H9 (cell line): Measurements from ENCODE around the gene ERC1. TPM values are rescaled to one million over a fixed set of nuclear protein-coding genes. Genes with fewer than 3 reads are reported as not detected.

Experiments
- DNase-seq: peaks from one replicate; pipeline ENCODE4 v3.0.0-alpha.2; 2017
- H2AFZ ChIP-seq: one replicate; pipeline ENCODE4 v1.6.1; 2013; ENCODE audit warnings: mild to moderate bottlenecking, low read length, control low read depth, moderate library complexity
- H2AK5ac ChIP-seq: 2 replicates; pipeline ENCODE4 v1.6.1; 2013; ENCODE audit warnings: low read length, control low read depth, mixed read lengths; ENCODE audit not compliant: insufficient read length
- H2BK120ac ChIP-seq: one replicate; pipeline ENCODE4 v1.6.1; 2013; ENCODE audit warnings: low read depth, mild to moderate bottlenecking, low read length, control low read depth, inconsistent platforms; ENCODE audit not compliant: poor library complexity, severe bottlenecking
- H2BK12ac ChIP-seq: 2 replicates; pipeline ENCODE4 v1.6.1; 2013; ENCODE audit warnings: low read length, control low read depth, mixed read lengths, low read depth; ENCODE audit not compliant: insufficient read length
- H2BK15ac ChIP-seq: 2 replicates; pipeline ENCODE4 v1.6.1; 2013; ENCODE audit warnings: low read depth, low read length, control low read depth
- H2BK20ac ChIP-seq: one replicate; pipeline ENCODE4 v1.6.1; 2013; ENCODE audit warnings: low read depth, mild to moderate bottlenecking, low read length, control low read depth, inconsistent platforms; ENCODE audit not compliant: poor library complexity, severe bottlenecking
- H2BK5ac ChIP-seq: 2 replicates; pipeline ENCODE4 v1.6.1; 2013; ENCODE audit warnings: low read length, control low read depth, mixed read lengths; ENCODE audit not compliant: insufficient read length
- H3K14ac ChIP-seq: 2 replicates; pipeline ENCODE4 v1.6.1; 2013; ENCODE audit warnings: low read length, control low read depth; ENCODE audit not compliant: insufficient read depth
- H3K18ac ChIP-seq: 2 replicates; pipeline ENCODE4 v1.6.1; 2013; ENCODE audit warnings: low read depth, mild to moderate bottlenecking, mixed read lengths, low read length, control low read depth; ENCODE audit not compliant: insufficient read length
- H3K23ac ChIP-seq: 2 replicates; pipeline ENCODE4 v1.6.1; 2013; ENCODE audit warnings: low read length, control low read depth, mixed read lengths, low read depth; ENCODE audit not compliant: insufficient read length
- H3K23me2 ChIP-seq: 2 replicates; pipeline ENCODE4 v1.6.1; 2013; ENCODE audit warnings: low read depth, mild to moderate bottlenecking, mixed read lengths, low read length, control low read depth; ENCODE audit not compliant: insufficient read length, poor library complexity, severe bottlenecking
- H3K27ac ChIP-seq: 2 replicates; pipeline ENCODE4 v1.5.1; 2013; ENCODE audit warnings: low read length, control low read depth, mixed read lengths, low read depth; ENCODE audit not compliant: insufficient read length
- H3K27me3 ChIP-seq: 2 replicates; pipeline ENCODE4 v1.6.1; 2013; ENCODE audit warnings: low read length, control low read depth, inconsistent platforms; ENCODE audit not compliant: insufficient read depth
- H3K4ac ChIP-seq: 2 replicates; pipeline ENCODE4 v1.6.1; 2013; ENCODE audit warnings: low read depth, mild to moderate bottlenecking, control low read depth, inconsistent platforms, low read length, moderate library complexity
- H3K4me1 ChIP-seq: 2 replicates; pipeline ENCODE4 v1.6.1; 2013; ENCODE audit warnings: low read length, control low read depth, inconsistent platforms; ENCODE audit not compliant: insufficient read depth
- H3K4me2 ChIP-seq: 2 replicates; pipeline ENCODE4 v1.6.1; 2013; ENCODE audit warnings: low read length, control low read depth, mixed read lengths; ENCODE audit not compliant: insufficient read length, insufficient read depth
- H3K56ac ChIP-seq: 2 replicates; pipeline ENCODE4 v1.6.1; 2013; ENCODE audit warnings: low read depth, mild to moderate bottlenecking, mixed read lengths, low read length, control low read depth; ENCODE audit not compliant: insufficient read length
- H3K79me1 ChIP-seq: 2 replicates; pipeline ENCODE4 v1.6.1; 2013; ENCODE audit warnings: low read depth, mild to moderate bottlenecking, moderate library complexity, low read length, control low read depth, inconsistent platforms; ENCODE audit not compliant: insufficient read depth, poor library complexity, severe bottlenecking
- H3K79me2 ChIP-seq: 2 replicates; pipeline ENCODE4 v1.6.1; 2013; ENCODE audit warnings: low read length, control low read depth, inconsistent platforms; ENCODE audit not compliant: insufficient read depth
- H3K9ac ChIP-seq: 2 replicates; pipeline ENCODE4 v1.6.1; 2013; ENCODE audit warnings: low read length, control low read depth, mixed read lengths; ENCODE audit not compliant: insufficient read length; ENCODE audit errors: extremely low read depth
- H3K9me3 ChIP-seq: one replicate; pipeline ENCODE4 v1.6.1; 2013; ENCODE audit warnings: low read depth, low read length, inconsistent platforms; ENCODE audit not compliant: control insufficient read depth
- H3T11ph ChIP-seq: one replicate; pipeline ENCODE4 v1.6.1; 2013; ENCODE audit warnings: mild to moderate bottlenecking, low read length, control low read depth, inconsistent platforms
- H4K20me1 ChIP-seq: one replicate; pipeline ENCODE4 v1.6.1; 2013; ENCODE audit not compliant: control insufficient read depth, insufficient read length, insufficient read depth
- H4K5ac ChIP-seq: 2 replicates; pipeline ENCODE4 v1.6.1; 2013; ENCODE audit warnings: low read depth, mild to moderate bottlenecking, mixed read lengths, low read length, control low read depth; ENCODE audit not compliant: insufficient read length
- H4K8ac ChIP-seq: replicated peaks from 2 replicates; pipeline ENCODE4 v1.6.1; 2013; ENCODE audit warnings: low read length, control low read depth, mixed read lengths, low read depth; ENCODE audit not compliant: insufficient read length
- H4K91ac ChIP-seq: 2 replicates; pipeline ENCODE4 v1.6.1; 2013; ENCODE audit warnings: low read depth, mild to moderate bottlenecking, moderate library complexity, mixed read lengths, low read length, control low read depth; ENCODE audit not compliant: insufficient read length
- H3K27ac Mint-ChIP-seq, 3 experiments: 2 replicates in 2 of 3; 3 replicates in 1 of 3; pipeline ENCODE4 v1.8.0; 2020 to 2021; ENCODE audit warnings: mixed read lengths in 3 of 3, mild to moderate bottlenecking in 1 of 3, moderate library complexity in 1 of 3
- H3K27me3 Mint-ChIP-seq: 2 replicates; pipeline ENCODE4 v1.8.0; 2021; ENCODE audit warnings: low read depth, mild to moderate bottlenecking, moderate library complexity, mixed read lengths
- H3K36me3 Mint-ChIP-seq, 3 experiments: 2 replicates in 2 of 3; 3 replicates in 1 of 3; pipeline ENCODE4 v1.8.0; 2020 to 2021; ENCODE audit warnings: low read depth in 3 of 3, mixed read lengths in 3 of 3; ENCODE audit not compliant: insufficient read depth in 1 of 3
- H3K4me1 Mint-ChIP-seq, 2 experiments: 2 replicates each; pipeline ENCODE4 v1.8.0; 2020; ENCODE audit warnings: mixed read lengths in 2 of 2
- H3K4me3 Mint-ChIP-seq, 2 experiments: 2 replicates in 1 of 2; 3 replicates in 1 of 2; pipeline ENCODE4 v1.8.0; 2020 to 2021; ENCODE audit warnings: mild to moderate bottlenecking in 2 of 2, mixed read lengths in 2 of 2, moderate library complexity in 1 of 2
- H3K9me3 Mint-ChIP-seq, 2 experiments: 2 replicates in 1 of 2; 3 replicates in 1 of 2; pipeline ENCODE4 v1.8.0; 2020; ENCODE audit warnings: mild to moderate bottlenecking in 2 of 2, mixed read lengths in 2 of 2, moderate library complexity in 1 of 2
- WGBS: extraction: QIAGEN DNeasy Blood & Tissue Kit; methylation state at CpG from one replicate; pipeline ENCODE4 v1.1.7; 2013; ENCODE audit warnings: missing lambda C conversion rate, low lambda C conversion rate, mixed read lengths; ENCODE audit not compliant: insufficient read length; ENCODE audit errors: extremely low coverage; 5-methylcytosine and 5-hydroxymethylcytosine counted together
- total RNA-seq: library from RNA; stranded (reverse); gene quantifications from 2 replicates; pipeline ENCODE4 v1.2.1, GENCODE V29; 2021
- TF ChIP-seq, protein P1 (sequence below): fragments of 200-600 bp; sonication (generic); conservative IDR thresholded peaks from 3 replicates; pipeline ENCODE4 v1.8.0; 2021; ENCODE audit warnings: antibody characterized with exemption, mild to moderate bottlenecking

Gene ERC1
- total RNA-seq, 1 experiment from 2014 or later, result 51.2 TPM

DNA sequence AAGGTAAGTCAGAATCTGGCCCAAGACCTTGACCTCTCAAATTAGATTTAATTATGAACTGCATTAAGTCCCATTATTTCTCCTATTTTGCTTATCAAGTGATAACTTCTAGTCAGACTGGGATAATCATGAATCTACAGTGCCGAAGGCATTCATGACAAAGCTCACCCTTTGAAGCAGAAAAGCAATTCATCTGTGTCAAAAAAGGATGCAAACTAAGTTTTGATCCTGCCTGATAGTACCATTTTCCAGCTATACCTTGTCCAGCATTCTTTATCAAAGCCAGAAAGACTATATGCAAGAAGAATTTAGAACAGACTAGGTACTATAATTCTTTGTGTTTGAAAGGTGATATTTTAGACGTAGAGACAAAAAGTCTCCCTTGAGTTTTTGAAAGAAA lies 335.2 kb downstream of the ERC1 start:
- Histone ChIP-seq H3K79me1 (no peaks in the 10 kb centered on the region), H3K27me3 (no peaks in the 10 kb centered on the region), H2BK12ac (no peak overlapping the region), H2BK5ac (no peak overlapping the region), H3K23ac (no peak overlapping the region), H4K20me1 (no peaks in the 10 kb centered on the region), H2BK15ac (no peak overlapping the region), H3K23me2 (no peaks in the 10 kb centered on the region), H4K5ac (no peak overlapping the region), H3K56ac (no peak overlapping the region), H3T11ph (no peak overlapping the region), H3K27ac (no peak overlapping the region), H3K9me3 (no peaks in the 10 kb centered on the region), H3K18ac (no peak overlapping the region), H3K4ac (no peak overlapping the region), H3K9ac (no peak overlapping the region), H2BK20ac (no peak overlapping the region), H3K79me2 (no peaks in the 10 kb centered on the region), H2AFZ (no peak overlapping the region), H2AK5ac (no peak overlapping the region), H3K4me1 (no peaks in the 10 kb centered on the region), H4K91ac (no peak overlapping the region), H4K8ac (no peak overlapping the region), H3K14ac (no peak overlapping the region), H2BK120ac (no peak overlapping the region), H3K4me2 (no peak overlapping the region)
- no peak overlapping the region for H3K27ac Mint-ChIP-seq
- no peaks in the 10 kb centered on the region for H3K4me1 Mint-ChIP-seq
- no peaks in the 10 kb centered on the region for H3K27me3 Mint-ChIP-seq
- no peaks in the 10 kb centered on the region for H3K36me3 Mint-ChIP-seq
- no peak for DNase-seq
- TF ChIP-seq, protein P1, sequence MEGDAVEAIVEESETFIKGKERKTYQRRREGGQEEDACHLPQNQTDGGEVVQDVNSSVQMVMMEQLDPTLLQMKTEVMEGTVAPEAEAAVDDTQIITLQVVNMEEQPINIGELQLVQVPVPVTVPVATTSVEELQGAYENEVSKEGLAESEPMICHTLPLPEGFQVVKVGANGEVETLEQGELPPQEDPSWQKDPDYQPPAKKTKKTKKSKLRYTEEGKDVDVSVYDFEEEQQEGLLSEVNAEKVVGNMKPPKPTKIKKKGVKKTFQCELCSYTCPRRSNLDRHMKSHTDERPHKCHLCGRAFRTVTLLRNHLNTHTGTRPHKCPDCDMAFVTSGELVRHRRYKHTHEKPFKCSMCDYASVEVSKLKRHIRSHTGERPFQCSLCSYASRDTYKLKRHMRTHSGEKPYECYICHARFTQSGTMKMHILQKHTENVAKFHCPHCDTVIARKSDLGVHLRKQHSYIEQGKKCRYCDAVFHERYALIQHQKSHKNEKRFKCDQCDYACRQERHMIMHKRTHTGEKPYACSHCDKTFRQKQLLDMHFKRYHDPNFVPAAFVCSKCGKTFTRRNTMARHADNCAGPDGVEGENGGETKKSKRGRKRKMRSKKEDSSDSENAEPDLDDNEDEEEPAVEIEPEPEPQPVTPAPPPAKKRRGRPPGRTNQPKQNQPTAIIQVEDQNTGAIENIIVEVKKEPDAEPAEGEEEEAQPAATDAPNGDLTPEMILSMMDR, result no peak
- WGBS, result no CpG with 5 or more reads among the region's 2 CpGs
- no peaks in the 10 kb centered on the region for H3K9me3 Mint-ChIP-seq
- H3K4me3 Mint-ChIP-seq, result no peak overlapping the region
